GM19463 (cell line): ENCODE measurements around the gene EGFL8.
"Not testable (repeated sequence)": the region's sequence is repeated elsewhere in the genome, so short reads cannot be mapped to it uniquely, and the experiment has no call there.

Experiments used
- ATAC-seq: cut with Tn5 transposase; IDR thresholded peaks from one replicate; pipeline ENCODE4 v1.9.1; 2021; ENCODE audit warnings: mild to moderate bottlenecking, moderate library complexity; ENCODE audit not compliant: unreplicated experiment

Gene EGFL8

DNA sequence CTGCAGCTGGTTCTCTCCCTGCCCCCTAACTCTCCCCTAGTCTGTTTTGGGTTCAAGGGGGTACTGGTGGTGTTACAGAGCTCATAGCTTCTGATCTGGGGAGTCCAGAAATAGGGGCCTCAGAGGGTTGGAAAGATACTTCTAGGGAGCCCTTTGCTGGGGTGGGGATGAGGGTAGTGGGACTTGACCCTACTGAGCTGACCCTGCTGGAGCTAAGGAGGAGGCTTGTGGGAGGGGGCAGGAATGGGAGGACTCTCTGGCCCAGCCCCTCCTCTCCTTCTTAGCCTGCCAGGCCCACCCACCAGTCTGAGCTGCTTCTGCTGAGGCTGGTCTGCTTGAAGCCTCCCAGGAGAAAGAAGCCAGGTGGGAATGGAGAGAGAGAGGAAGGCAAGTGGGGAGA is at the start of gene EGFL8:
EGFL8 (plus strand) TSS at position 301 of the 400 bp plus-strand sequence. CDS start 1,571 bp downstream, outside the sequence.
- no peak for ATAC-seq

GRCh38 chr6:32114796-32115195 is 49.6 kb upstream of the EGFL8 start:
- ATAC-seq, result no peak

DNA sequence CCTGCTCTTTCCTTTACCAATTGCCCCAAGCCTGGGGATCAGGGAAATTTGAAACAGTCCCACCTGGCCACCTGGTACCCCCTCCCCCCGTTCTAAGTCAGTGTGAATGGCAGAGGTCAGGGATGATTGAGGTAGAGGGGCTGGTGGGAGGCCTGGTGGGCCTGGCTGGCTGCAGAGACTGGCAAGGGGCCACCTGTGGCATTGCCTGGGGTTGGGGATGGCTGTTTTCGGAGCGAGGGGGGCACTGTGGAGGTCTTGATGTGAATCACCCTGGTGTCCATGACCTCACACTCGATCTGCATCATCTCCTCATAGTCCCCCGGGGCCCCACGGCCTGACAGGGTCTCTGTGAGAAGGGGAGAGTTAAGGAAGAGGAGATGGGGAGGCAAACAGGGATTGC is 48.8 kb upstream of the EGFL8 start:
- ATAC-seq, result no peak

DNA sequence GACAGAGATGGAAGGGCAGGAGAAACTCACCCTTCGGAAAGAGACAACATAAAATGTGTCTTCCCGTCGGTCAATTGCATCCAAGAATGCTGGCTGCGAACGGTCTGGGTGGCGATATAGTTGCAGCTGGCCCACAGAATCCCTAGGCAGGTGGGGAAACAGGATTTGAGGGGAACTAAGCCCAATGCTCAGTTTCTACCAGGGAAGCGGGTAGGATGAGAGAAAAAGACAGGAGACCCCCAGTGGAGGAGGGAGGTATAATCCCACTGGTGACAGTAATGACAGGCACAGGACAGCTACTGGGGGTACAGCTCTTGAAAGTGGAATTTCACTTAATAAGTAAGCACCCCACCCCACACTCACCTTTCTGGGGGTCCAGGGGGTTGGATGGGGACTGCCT is 47.7 kb upstream of the EGFL8 start:
- no peak for ATAC-seq

GRCh38 chr6:32117461-32117860 is 46.9 kb upstream of the EGFL8 start:
- no peak for ATAC-seq

- no peak for ATAC-seq
Measured at GRCh38 chr6:32118782-32119628, 45.4 kb upstream of the EGFL8 start.

GRCh38 chr6:32120573-32121059 is 43.8 kb upstream of the EGFL8 start:
- no peak for ATAC-seq

- ATAC-seq, result no peak
Measured at GRCh38 chr6:32123681-32124080, 40.7 kb upstream of the EGFL8 start.

- no peak for ATAC-seq
Measured at GRCh38 chr6:32126880-32127279, 37.5 kb upstream of the EGFL8 start.

- ATAC-seq, result no peak
Measured at GRCh38 chr6:32127409-32127716, 37.0 kb upstream of the EGFL8 start.

- ATAC-seq, result peak; percentile 90
Measured at GRCh38 chr6:32127717-32128592, 36.4 kb upstream of the EGFL8 start, which contains the start of gene ATF6B. ATF6B (minus strand) TSS chr6:32128246; CDS start chr6:32128207, 39 bp downstream.

DNA sequence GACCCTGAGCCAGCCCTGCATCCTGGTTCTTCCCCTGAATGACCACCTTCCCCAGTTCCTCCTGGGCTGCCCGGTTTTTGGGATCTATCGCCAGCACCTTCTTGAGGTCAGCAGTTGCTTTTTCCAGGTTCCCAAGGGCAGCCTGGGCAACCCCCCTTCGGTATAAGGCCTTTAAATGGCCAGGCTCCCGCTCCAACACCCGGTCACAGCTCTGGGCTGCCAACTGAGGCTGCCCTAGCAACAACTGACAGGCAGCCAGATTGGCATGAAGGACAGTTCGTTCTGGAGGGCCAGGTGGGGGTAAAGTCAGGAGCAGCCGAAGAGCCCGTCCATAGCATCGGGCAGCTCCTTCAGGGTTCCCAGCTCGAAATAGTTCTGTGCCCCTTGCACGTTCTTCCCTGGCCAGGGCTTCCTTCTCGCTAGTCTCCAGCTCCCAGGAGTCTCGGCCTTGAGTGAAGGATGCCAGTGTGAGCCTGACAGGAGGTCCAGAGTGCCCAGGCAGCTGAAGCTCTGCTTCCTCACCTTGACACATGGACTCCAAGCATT is 35.6 kb upstream of the EGFL8 start:
- no peak for ATAC-seq

DNA sequence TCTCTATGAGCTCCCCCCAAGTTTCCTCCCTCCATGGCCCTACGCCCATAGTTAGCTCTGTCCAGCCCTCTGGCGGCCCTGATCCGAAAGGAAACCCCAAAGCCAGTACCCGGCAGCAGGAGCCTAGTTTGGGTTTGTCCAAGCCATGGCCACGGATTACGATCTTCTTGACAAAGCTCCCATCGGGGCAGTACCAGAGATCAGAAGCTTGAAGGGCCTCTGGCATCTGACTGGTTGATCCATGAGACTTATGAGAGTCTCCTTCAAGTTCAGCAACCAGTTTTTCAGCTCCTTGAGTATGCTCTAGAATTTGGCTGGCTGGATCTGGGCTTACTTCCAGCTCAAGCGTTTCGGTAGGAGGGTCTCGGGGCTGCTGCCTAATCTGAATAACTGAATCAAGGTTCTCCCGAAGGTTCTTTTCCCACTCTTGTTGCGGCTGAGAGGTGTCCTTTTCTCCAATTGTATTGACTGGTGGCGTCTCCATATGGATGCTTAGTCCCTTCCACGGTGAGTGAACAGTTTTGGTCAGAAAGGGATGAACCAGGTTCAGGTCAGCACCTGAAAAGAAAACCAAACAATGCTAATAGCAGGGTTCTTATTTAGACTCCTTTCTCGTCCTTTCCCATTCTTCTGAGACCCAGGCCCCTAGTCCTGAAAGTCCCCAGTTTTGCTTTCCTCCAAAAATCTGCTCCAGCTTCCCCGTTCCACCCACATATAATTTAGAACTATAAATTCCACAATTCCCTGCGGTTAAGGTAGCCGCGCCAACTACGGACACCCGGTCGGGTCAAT is 34.9 kb upstream of the EGFL8 start:
- ATAC-seq, result no peak

DNA sequence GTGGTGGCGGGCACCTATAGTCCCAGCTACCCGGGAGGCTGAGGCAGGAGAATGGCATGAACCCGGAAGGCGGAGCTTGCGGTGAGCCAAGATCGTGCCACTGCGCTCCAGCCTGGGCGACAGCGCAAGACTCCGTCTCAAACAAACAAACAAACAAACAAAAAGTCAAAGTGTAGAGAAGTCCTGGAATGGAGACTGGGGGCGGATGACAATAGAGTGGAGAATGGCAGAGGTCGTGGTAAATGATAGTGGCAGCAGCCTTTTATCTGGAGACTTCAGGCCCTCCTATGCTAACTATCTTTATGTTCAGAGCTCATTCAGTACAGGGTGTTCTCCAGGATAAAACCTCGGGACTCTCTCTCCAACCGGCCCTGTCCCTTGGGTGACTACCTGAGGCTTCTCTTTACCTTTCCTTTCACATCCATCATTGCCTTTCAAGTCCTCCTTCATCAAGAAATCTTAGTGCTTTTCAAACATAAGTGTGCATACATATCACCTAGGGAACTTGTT is 32.9 kb upstream of the EGFL8 start:
- no peak for ATAC-seq

DNA sequence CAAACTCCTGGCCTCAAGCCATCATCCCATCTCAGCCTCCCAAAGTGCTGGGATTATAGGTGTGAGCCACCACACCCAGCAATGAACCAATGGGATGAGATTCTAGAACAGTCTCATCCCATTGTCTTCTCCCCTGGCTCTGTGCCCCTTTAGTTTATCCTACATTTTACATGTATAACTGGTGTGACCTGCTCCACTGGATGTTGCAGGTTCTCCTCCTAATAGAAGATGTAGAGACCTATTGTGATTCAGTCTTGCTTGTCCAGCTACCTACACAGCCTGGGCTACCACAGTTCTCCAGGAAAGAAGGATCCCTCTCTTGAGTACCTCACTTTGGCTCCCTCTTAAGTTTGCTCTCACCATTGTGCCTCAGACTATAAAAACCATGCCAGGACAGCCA is 32.3 kb upstream of the EGFL8 start:
- ATAC-seq, result no peak

DNA sequence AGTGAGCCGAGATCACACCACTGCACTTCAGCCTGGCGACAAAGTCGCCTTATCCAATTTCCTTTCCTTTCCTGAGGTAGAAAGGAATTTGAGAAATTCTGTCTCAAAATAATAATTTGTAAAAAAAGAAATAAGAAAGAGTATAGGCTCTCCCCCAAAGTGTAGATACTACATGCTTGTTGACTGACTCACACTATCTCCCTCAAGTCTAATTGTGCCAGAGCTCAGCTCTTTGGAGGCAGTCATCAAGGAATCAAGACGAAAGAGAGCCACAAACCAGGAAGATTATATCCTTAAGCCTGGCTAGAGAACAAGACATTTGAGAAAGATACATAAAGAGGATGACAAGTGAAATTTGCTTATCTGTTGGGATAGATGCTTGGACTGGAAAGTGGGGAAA is 30.6 kb upstream of the EGFL8 start:
- ATAC-seq, result no peak

- no peak for ATAC-seq
Measured at GRCh38 chr6:32137454-32137853, 26.9 kb upstream of the EGFL8 start.

DNA sequence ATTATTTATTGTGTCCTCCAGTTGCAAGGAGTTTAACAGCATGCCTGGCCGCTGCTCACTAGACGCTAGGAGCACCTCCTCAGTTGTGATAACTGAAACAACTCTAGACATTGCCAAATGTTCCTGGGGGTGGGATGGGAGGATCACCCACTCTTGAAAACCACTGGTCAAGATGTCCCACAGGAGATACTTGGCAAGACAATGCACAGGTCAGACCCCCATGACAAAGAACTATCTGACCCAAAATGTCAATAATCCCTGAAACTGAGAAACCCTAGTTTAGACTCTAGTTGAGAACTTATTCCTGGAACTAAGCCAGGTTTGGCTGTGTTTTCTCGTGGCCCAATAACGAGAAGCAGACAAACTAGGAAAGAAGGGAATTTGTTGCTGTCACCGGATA is 24.8 kb upstream of the EGFL8 start:
- ATAC-seq, result no peak

DNA sequence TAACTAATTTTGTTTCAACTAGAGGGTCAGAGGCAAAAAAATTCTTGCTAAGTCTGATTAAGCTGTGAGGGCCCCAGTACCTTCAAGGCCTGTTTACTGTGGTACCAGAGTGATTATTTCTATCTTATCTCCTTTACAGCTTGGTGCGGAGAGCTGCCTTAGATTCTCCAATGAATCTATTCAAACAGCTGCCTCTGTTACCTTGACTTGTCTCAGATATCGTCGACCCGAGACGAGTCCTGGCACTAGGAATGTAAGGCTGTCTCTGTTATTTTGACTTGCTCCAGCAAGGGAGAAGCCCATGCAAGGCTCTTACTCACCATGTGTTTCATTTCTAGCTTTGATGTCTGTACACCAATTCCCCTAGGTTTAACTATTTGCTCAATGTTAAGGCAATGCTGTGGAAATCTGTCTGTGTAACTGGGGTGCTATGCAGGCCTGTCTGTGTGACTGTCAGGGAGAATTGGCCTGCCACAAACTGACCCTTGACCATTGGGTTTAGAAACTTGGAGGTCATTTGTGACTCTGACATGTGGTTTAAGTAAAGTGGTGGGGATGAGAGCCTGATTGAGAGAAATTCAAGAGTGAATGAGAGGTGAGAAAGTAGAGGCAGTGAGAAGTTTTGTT is 23.9 kb upstream of the EGFL8 start:
- no peak for ATAC-seq

- ATAC-seq, result not testable (repeated sequence)
Measured at GRCh38 chr6:32144238-32144637, 20.2 kb upstream of the EGFL8 start.
